ENCODE data around the gene CDC42BPB. TPM values are rescaled to one million over a fixed set of nuclear protein-coding genes. Genes with fewer than 3 reads are reported as not detected.

Gene CDC42BPB
- polyA plus RNA-seq, 1 of the 3 experiments (the other 2 are of a cell fraction), result 61.6 TPM

DNA sequence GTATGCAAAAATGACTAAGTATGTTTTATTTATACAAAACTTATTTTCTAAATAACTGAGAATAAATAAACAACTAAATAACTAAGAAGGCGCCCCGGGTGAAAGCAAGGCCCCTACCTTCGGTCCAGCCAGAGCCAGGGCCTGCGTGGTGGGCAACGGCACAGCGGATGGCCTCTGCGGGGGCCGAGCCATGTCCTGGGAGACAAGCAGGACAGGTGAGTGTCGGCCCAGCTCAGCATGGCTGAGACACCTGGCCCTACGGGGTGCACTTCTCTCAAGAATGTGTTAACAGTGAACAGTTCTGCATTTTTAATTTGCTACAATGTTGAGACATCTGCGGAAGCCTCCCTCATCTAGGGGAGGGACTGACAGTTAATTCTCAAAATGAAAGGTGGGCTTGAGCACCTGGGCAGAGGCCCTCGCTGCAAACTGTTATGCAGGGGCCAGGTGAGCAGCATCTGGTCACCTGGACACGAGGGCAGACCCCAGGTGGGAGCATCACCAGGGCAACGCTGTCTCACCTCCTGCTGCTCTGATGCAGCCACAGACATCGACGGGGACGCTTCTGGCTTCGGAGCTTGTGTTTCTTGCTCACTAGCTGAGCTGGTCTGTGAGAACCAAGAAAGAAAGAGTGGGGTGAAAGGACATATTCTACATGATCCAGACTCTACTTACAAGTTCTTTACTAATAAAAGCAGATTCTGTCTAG, 103.1 kb downstream of the CDC42BPB start:
- no peak overlapping the region for H3K4me2 ChIP-seq
- ChIA-PET CTCF (no interaction called here), POLR2A (interaction anchor here (0.5 kb wide), 1 partner anchor 237 kb away, joined by 3 read pairs; no protein-coding TSS in a partner anchor)
- TF ChIP-seq, protein P1, sequence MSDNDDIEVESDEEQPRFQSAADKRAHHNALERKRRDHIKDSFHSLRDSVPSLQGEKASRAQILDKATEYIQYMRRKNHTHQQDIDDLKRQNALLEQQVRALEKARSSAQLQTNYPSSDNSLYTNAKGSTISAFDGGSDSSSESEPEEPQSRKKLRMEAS (IDR thresholded peaks at IDR 0.05; ENCODE audit: low read depth), result no peak
- TF ChIP-seq SMC3 (IDR thresholded peaks at IDR 0.05; ENCODE audit: low read depth, low read length) (no peak), YY1 (IDR thresholded peaks at IDR 0.05; ENCODE audit: low read depth) (no peak), RCOR1 (IDR thresholded peaks at IDR 0.05; ENCODE audit: low read length) (no peak), POLR2AphosphoS5 (IDR thresholded peaks at IDR 0.05; ENCODE audit: low read depth, low read length) (no peak), NRF1 (IDR thresholded peaks at IDR 0.05; ENCODE audit: low read depth, low read length) (no peak), FOSL2 (IDR thresholded peaks at IDR 0.05; ENCODE audit: borderline replicate concordance, low read depth) (no peak), RAD21 (IDR thresholded peaks at IDR 0.05; ENCODE audit: low read length) (no peak), EP300 (IDR thresholded peaks at IDR 0.05; ENCODE audit: borderline replicate concordance in 1 of 2, low read depth in 1 of 2, low read length in 1 of 2) (no peak), MXI1 (IDR thresholded peaks at IDR 0.05; ENCODE audit: low read depth, low read length) (no peak), GABPA (IDR thresholded peaks at IDR 0.05; ENCODE audit: low read depth) (no peak), IRF3 (IDR thresholded peaks at IDR 0.05; ENCODE audit: low read depth, low read length) (no peak), NFIC (IDR thresholded peaks at IDR 0.05; ENCODE audit: borderline replicate concordance) (no peak), ELF1 (IDR thresholded peaks at IDR 0.05) (no peak), RXRA (IDR thresholded peaks at IDR 0.05; ENCODE audit: borderline replicate concordance, low read depth) (no peak), RFX5 (IDR thresholded peaks at IDR 0.05; ENCODE audit: low read length) (no peak), MEF2A (IDR thresholded peaks at IDR 0.05; ENCODE audit: borderline replicate concordance, low read depth) (no peak)
- TF ChIP-seq, protein P2, sequence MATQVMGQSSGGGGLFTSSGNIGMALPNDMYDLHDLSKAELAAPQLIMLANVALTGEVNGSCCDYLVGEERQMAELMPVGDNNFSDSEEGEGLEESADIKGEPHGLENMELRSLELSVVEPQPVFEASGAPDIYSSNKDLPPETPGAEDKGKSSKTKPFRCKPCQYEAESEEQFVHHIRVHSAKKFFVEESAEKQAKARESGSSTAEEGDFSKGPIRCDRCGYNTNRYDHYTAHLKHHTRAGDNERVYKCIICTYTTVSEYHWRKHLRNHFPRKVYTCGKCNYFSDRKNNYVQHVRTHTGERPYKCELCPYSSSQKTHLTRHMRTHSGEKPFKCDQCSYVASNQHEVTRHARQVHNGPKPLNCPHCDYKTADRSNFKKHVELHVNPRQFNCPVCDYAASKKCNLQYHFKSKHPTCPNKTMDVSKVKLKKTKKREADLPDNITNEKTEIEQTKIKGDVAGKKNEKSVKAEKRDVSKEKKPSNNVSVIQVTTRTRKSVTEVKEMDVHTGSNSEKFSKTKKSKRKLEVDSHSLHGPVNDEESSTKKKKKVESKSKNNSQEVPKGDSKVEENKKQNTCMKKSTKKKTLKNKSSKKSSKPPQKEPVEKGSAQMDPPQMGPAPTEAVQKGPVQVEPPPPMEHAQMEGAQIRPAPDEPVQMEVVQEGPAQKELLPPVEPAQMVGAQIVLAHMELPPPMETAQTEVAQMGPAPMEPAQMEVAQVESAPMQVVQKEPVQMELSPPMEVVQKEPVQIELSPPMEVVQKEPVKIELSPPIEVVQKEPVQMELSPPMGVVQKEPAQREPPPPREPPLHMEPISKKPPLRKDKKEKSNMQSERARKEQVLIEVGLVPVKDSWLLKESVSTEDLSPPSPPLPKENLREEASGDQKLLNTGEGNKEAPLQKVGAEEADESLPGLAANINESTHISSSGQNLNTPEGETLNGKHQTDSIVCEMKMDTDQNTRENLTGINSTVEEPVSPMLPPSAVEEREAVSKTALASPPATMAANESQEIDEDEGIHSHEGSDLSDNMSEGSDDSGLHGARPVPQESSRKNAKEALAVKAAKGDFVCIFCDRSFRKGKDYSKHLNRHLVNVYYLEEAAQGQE (IDR thresholded peaks at IDR 0.05; ENCODE audit: low read depth, low read length), result no peak
- TF ChIP-seq, protein P3, sequence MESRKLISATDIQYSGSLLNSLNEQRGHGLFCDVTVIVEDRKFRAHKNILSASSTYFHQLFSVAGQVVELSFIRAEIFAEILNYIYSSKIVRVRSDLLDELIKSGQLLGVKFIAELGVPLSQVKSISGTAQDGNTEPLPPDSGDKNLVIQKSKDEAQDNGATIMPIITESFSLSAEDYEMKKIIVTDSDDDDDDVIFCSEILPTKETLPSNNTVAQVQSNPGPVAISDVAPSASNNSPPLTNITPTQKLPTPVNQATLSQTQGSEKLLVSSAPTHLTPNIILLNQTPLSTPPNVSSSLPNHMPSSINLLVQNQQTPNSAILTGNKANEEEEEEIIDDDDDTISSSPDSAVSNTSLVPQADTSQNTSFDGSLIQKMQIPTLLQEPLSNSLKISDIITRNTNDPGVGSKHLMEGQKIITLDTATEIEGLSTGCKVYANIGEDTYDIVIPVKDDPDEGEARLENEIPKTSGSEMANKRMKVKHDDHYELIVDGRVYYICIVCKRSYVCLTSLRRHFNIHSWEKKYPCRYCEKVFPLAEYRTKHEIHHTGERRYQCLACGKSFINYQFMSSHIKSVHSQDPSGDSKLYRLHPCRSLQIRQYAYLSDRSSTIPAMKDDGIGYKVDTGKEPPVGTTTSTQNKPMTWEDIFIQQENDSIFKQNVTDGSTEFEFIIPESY (IDR thresholded peaks at IDR 0.05; ENCODE audit: borderline replicate concordance, low read depth), result no peak
- H3K9me3 ChIP-seq, result no peaks in the 10 kb centered on the region
- H3K9me2 ChIP-seq, result no peaks in the 10 kb centered on the region
- H3K4me1 ChIP-seq (ENCODE audit: control insufficient read depth in 1 of 2, insufficient read depth in 2 of 2, low read depth in 1 of 2, low read length in 1 of 2), result peaks cover 3 to 18% of the 10 kb centered on the region in 2 experiments; a peak in 1 of 4 replicates
- no peak overlapping the region for H3K4me3 ChIP-seq (ENCODE audit: low read depth in 2 of 2, low read length in 1 of 2)
- 97% methylated on average over 17 of the region's 18 CpGs for WGBS (ENCODE audit: low lambda C conversion rate)
- peaks cover 52 to 80% of the 10 kb centered on the region in 2 experiments for H3K36me3 ChIP-seq (replicated peaks in 1 of 2; ENCODE audit: control insufficient read depth in 1 of 2, insufficient read depth in 2 of 2, low read length in 1 of 2)
- H3K79me2 ChIP-seq (ENCODE audit: insufficient read depth), result no peaks in the 10 kb centered on the region
- H3K27me3 ChIP-seq (ENCODE audit: insufficient read depth), result no peaks in the 10 kb centered on the region
- no peaks in the 10 kb centered on the region for H4K20me1 ChIP-seq (ENCODE audit: insufficient read depth)
- no peak overlapping the region for H3K27ac ChIP-seq (ENCODE audit: low read depth in 2 of 2, low read length in 1 of 2)
- no peak overlapping the region for H2AFZ ChIP-seq (ENCODE audit: low read depth)
- DNase-seq, result no peak
- H3K9ac ChIP-seq, result no peak overlapping the region
- no peaks in the 10 kb centered on the region for H3F3A ChIP-seq (replicated peaks; ENCODE audit: insufficient read depth)
